Brain microvascular endothelial cell (primary cell): ENCODE measurements around the gene PIH1D1.

Source experiments
- DNase-seq: peaks from one replicate; pipeline ENCODE4 v3.0.0-alpha.2; 2020
- H3K27ac ChIP-seq: fragments of 250-450 bp; sonication (Bioruptor Pico); 2 replicates; pipeline ENCODE4 v1.5.1; 2020; ENCODE audit warnings: mild to moderate bottlenecking, moderate library complexity
- H3K27me3 ChIP-seq: fragments of 250-450 bp; sonication (Bioruptor Pico); replicated peaks from 2 replicates; pipeline ENCODE4 v1.5.1; 2020; ENCODE audit warnings: mild to moderate bottlenecking
- H3K36me3 ChIP-seq: fragments of 250-450 bp; sonication (Bioruptor Pico); replicated peaks from 2 replicates; pipeline ENCODE4 v1.5.1; 2020; ENCODE audit warnings: mild to moderate bottlenecking
- H3K4me3 ChIP-seq: 2 replicates; pipeline ENCODE4 v1.5.1; 2011; ENCODE audit warnings: low read depth, mild to moderate bottlenecking, control low read depth, low read length, moderate library complexity
- in situ Hi-C: cut with HindIII; loops from 2 replicates; pipeline ENCODE4 v1.10.0; 2017; ENCODE audit warnings: low sequenced_read_pairs, low pct_ligation_motif_present
- TF ChIP-seq, protein P1 (sequence below): IDR thresholded peaks from 2 replicates; pipeline ENCODE4 v1.5.1; 2011; ENCODE audit warnings: low read depth, mild to moderate bottlenecking, moderate library complexity, low read length, control low read depth, inconsistent platforms; ENCODE audit errors: missing control alignments

The PIH1D1 gene

DNA sequence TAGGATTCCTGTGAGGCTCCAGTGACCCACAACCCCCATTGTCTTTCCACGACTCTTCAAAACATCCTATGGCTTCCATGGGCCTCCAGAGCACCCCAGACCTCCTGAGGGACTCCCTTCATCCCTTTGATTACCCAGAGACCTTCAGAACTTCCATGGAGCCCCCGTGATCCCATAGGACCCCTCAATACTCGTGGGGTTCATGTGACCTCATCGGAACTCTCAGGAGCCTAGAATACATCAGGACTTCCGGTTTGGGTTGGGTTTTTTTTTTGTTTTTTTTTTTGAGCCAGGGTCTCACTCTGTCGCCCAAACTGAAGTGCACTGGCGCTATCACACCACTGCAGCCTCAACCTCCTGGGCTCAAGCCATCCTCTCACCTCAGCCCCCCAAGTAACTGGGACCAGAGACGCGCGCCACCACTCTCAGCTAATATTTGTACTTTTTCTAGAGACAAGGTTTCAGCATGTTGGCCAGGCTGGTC, 2.2 kb upstream of the PIH1D1 start:
- TF ChIP-seq, protein P1, sequence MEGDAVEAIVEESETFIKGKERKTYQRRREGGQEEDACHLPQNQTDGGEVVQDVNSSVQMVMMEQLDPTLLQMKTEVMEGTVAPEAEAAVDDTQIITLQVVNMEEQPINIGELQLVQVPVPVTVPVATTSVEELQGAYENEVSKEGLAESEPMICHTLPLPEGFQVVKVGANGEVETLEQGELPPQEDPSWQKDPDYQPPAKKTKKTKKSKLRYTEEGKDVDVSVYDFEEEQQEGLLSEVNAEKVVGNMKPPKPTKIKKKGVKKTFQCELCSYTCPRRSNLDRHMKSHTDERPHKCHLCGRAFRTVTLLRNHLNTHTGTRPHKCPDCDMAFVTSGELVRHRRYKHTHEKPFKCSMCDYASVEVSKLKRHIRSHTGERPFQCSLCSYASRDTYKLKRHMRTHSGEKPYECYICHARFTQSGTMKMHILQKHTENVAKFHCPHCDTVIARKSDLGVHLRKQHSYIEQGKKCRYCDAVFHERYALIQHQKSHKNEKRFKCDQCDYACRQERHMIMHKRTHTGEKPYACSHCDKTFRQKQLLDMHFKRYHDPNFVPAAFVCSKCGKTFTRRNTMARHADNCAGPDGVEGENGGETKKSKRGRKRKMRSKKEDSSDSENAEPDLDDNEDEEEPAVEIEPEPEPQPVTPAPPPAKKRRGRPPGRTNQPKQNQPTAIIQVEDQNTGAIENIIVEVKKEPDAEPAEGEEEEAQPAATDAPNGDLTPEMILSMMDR, result no peak
- DNase-seq, result no peak
- H3K36me3 ChIP-seq, result no peaks in the 10 kb centered on the region
- H3K27me3 ChIP-seq, result no peaks in the 10 kb centered on the region
- in situ Hi-C loops, result no loop called here
- peak overlapping the region; percentile 85 for H3K27ac ChIP-seq
- peak overlapping the region; percentile 77 for H3K4me3 ChIP-seq

DNA sequence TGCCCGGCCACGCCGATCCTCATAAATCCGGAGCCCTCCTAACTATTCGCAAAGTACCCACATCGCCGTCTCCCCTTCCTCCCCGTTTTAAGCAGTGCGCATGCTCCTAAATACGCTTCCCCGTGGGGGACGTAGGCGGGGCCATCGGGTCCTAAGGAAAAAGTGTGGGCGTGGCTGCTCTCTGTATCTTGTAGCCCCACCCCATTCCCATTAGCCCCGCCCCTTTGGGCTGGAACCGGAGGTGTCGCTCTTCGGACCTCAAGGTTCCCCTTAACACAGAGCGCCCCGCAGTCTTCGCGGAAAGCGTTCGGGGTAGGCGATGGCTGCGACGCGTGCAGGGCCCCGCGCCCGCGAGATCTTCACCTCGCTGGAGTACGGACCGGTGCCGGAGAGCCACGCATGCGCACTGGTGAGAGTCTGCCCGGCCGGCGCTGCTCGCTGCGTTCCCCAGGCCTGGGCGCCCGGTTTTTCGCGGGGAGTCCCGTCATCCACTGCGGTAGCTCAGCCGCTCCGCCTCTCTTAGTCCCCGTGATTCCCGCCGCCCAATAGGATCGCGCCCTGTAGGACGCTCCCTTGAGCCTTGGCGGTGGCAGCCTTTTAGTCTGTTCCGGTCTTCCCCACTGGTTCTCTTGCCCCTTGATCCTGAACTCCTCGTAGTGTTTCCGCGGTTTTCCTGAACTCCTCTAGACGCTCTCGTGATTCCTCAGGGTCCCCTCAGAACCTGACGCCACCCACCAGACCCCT, 1.6 kb upstream of the PIH1D1 start, which contains the start of gene ALDH16A1:
TSS of gene ALDH16A1 (plus strand) at position 213 of the 744 bp plus-strand sequence. CDS start at position 320, 107 bp downstream.
- no peaks in the 10 kb centered on the region for H3K27me3 ChIP-seq
- H3K4me3 ChIP-seq, result peak within 1 kb of the TSS; percentile 77
- peak; percentile 97 for DNase-seq
- in situ Hi-C loops, result no loop called here
- TF ChIP-seq, protein P1, result no peak
- H3K36me3 ChIP-seq, result no peaks in the 10 kb centered on the region
- H3K27ac ChIP-seq, result peak within 1 kb of the TSS; percentile 85

DNA sequence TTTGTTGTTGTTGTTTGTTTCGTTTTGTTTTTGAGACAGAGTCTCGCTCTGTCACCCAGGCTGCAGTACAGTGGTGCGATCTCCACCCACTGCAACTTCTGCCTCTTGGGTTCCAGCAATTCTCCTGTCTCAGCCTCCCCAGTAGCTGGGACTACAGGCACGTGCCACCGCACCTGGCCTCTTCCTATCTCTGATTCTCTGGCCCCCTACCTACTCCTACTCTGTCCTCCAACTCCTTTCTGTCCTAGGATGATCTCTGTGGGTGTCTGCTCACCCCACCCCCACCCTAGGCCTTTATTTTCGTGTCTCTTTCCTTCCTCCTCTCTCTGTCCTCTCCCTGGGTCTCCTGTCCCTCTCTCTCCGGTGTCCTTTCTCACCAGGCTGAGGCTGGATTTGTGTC, 1.2 kb downstream of the PIH1D1 start:
- Histone ChIP-seq H3K27me3 (no peaks in the 10 kb centered on the region), H3K27ac (no peak overlapping the region), H3K4me3 (no peak overlapping the region), H3K36me3 (no peaks in the 10 kb centered on the region)
- no peak for DNase-seq
- TF ChIP-seq, protein P1, result no peak
- in situ Hi-C loops, result no loop called here

DNA sequence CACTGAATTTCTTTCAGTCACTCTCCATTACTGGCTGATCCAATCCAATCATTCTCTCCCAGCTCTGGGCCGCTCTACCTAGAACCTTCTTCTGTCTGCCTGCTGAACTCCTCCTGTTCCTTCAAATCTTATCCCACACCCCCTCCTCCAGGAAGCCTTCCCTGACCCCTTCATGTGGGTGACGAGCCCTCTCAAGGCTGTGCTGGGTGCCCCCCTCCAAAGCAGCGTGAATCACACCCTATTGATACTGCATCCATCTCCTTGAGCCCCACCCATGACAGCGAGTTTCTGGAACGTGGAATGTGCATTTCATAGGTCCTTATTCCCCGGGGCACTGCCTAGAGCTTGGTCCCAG, 3.2 kb downstream of the PIH1D1 start:
- Histone ChIP-seq H3K27me3 (no peaks in the 10 kb centered on the region), H3K36me3 (no peaks in the 10 kb centered on the region), H3K4me3 (no peak overlapping the region), H3K27ac (no peak overlapping the region)
- DNase-seq, result no peak
- in situ Hi-C loops, result no loop called here
- TF ChIP-seq, protein P1, result no peak

DNA sequence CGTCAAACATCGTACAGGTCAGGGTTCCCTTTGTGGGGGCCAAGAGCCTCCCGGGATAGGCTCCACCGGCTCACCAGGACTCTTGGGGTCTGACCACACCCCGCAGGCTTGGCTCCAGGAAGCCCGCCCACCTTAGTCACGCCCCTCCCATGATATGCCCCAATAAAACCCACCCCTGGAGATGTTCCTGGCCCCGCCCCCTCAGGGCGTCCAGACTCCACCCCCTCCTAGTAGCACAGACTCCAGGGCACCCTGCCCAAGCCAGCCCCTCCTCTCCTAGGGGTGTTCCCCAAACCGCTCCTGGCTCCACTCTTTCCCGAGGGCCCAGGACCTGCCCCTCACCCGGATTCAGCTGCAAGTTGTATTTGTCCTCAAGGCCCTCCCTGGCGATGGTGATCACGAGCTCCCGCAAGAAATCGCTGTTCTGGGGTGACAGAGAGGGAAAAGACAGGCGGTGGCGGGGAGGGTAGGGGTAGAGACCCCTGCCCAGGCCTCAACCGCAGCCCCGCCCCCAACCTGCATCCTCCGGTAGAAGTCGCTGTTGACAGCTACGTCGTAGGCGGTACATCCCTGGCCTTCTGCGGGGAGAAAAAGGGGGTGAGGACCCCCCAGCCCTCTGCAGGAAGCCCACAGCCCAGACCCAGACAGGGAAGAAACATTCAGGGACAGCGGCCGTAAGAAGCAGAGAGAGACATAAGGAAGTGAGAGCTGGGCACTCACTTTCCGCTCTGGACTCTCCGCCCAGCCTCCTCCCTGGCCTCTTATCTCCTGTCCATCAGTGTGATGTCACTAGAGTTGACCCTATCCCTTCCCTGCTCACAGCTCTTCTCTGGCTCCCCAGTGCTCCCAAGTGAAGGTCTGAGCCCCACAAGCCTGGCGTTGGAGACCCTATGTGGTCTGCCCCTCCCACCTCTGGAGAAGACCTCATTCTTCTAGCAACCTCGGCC, 3.9 kb downstream of the PIH1D1 start:
- in situ Hi-C loops, result no loop called here
- DNase-seq, result no peak
- no peaks in the 10 kb centered on the region for H3K36me3 ChIP-seq

More for the DNA sequence above, 3.9 kb downstream of the PIH1D1 start:
- H3K27me3 ChIP-seq, result no peaks in the 10 kb centered on the region
- H3K4me3 ChIP-seq, result no peak overlapping the region
- no peak overlapping the region for H3K27ac ChIP-seq
- TF ChIP-seq, protein P1, result no peak
